Central memory CD8-positive, alpha-beta T cell (primary cell): Measurements from ENCODE around the gene ZNF423.
"Not testable (repeated sequence)": the region's sequence is repeated elsewhere in the genome, so short reads cannot be mapped to it uniquely, and the experiment has no call there.

ENCODE experiments used
- ATAC-seq: fragments of 150-1000 bp; cut with Tn5 transposase; replicated peaks from 2 replicates; pipeline ENCODE4 v1.10.0; 2022; ENCODE audit warnings: mild to moderate bottlenecking, moderate FRiP score, moderate number of reproducible peaks; ENCODE audit not compliant: poor library complexity, severe bottlenecking; ENCODE audit errors: extremely low read depth
- DNase-seq, 2 donors: peaks; one replicate each; pipeline ENCODE4 v3.0.0; 2021; ENCODE audit warnings: low spot score in 2 of 2
- H3K27ac Mint-ChIP-seq: one replicate; pipeline ENCODE4 v1.8.0; 2022; ENCODE audit warnings: low read depth, mild to moderate bottlenecking, moderate library complexity, mixed read lengths
- H3K27me3 Mint-ChIP-seq: one replicate; pipeline ENCODE4 v1.8.0; 2022; ENCODE audit warnings: mixed read lengths
- H3K36me3 Mint-ChIP-seq: one replicate; pipeline ENCODE4 v1.8.0; 2022; ENCODE audit warnings: mild to moderate bottlenecking, moderate library complexity, mixed read lengths; ENCODE audit not compliant: insufficient read depth
- H3K4me1 Mint-ChIP-seq: one replicate; pipeline ENCODE4 v1.8.0; 2022; ENCODE audit warnings: mixed read lengths
- H3K4me3 Mint-ChIP-seq: one replicate; pipeline ENCODE4 v1.8.0; 2022; ENCODE audit warnings: mild to moderate bottlenecking, moderate library complexity, mixed read lengths
- H3K9me3 Mint-ChIP-seq: one replicate; pipeline ENCODE4 v1.8.0; 2022; ENCODE audit warnings: mixed read lengths

The ZNF423 gene

DNA sequence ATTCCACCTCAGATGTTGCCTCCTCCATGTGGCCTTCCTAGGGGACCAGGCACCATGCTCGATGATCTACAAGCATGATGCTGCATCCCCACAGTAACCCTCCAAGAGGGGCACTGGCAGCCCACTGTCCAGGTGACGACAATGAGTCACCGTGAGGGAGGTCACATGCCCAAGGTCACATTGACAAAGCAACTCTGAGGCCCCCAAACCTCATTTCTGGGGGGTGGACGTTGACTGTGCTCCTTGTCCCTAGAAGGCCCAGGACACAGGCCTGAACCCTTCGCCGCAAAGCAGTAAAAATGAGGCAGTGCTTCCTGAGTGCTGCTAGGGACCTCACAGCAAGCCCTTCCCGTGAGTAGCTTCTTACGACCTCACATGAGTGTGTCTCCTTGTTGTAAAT lies 345.8 kb downstream of the ZNF423 start:
- Mint-ChIP-seq H3K27me3 (no peaks in the 10 kb centered on the region), H3K4me3 (no peak overlapping the region), H3K4me1 (no peaks in the 10 kb centered on the region), H3K36me3 (peaks cover 2% of the 10 kb centered on the region), H3K27ac (no peak overlapping the region), H3K9me3 (no peaks in the 10 kb centered on the region)
- DNase-seq (no peak), ATAC-seq (no peak)

GRCh38 chr16:49506058-49507013 lies 349.6 kb downstream of the ZNF423 start:
- not testable (repeated sequence) for H3K4me1 Mint-ChIP-seq, H3K27ac Mint-ChIP-seq, H3K9me3 Mint-ChIP-seq, H3K27me3 Mint-ChIP-seq, H3K36me3 Mint-ChIP-seq, ATAC-seq, DNase-seq, H3K4me3 Mint-ChIP-seq

GRCh38 chr16:49505556-49505955 lies 350.4 kb downstream of the ZNF423 start:
- DNase-seq (no peak), ATAC-seq (no peak)
- H3K4me3 Mint-ChIP-seq, result no peak overlapping the region
- H3K27me3 Mint-ChIP-seq, result no peaks in the 10 kb centered on the region
- no peaks in the 10 kb centered on the region for H3K4me1 Mint-ChIP-seq
- H3K36me3 Mint-ChIP-seq, result no peaks in the 10 kb centered on the region
- no peak overlapping the region for H3K27ac Mint-ChIP-seq
- H3K9me3 Mint-ChIP-seq, result no peaks in the 10 kb centered on the region

DNA sequence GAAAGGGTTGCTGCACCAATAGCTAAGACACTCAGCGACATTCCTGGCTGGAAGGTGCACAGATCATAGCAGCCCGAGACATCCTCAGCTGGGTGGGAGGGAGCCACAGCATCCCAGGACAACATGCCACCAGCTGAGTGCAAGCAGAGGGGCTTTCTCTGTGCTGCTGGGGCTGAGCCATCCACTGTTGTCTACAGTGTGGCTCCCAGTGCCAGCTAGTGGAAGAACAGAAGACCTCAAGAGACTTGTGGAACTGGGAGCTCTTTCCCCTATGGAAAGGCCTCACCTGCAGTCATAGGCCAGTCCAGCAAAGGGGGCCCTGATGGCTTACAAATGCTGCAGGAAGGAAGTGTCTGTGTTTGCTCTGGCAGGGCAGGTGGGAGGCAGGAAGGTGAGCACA lies 351.3 kb downstream of the ZNF423 start:
- DNase-seq (no peak), ATAC-seq (no peak)
- no peaks in the 10 kb centered on the region for H3K9me3 Mint-ChIP-seq

DNA sequence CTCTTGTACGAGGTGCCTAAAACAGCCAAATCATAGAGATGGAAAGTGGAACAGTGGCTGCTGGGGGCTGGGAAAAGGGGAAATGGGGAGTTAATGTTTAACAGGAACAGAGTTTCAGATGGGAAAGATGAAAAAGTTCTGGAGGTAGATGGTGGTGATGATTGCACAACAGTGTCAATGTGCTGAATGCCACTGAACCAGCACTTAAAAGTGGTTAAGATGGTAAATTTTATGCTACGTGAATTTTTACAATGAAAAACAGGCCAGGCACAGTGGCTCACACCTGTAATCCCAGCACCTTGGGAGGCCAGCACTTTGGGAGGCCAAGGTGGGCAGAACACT lies 351.9 kb downstream of the ZNF423 start:
- Mint-ChIP-seq H3K9me3 (no peaks in the 10 kb centered on the region), H3K27me3 (no peaks in the 10 kb centered on the region), H3K27ac (no peak overlapping the region), H3K36me3 (no peaks in the 10 kb centered on the region), H3K4me1 (no peaks in the 10 kb centered on the region), H3K4me3 (no peak overlapping the region)
- ATAC-seq, result no peak
- DNase-seq, result no peak

More for the DNA sequence above, 351.3 kb downstream of the ZNF423 start:
- Mint-ChIP-seq H3K27ac (no peak overlapping the region), H3K36me3 (no peaks in the 10 kb centered on the region), H3K4me3 (no peak overlapping the region), H3K27me3 (no peaks in the 10 kb centered on the region), H3K4me1 (no peaks in the 10 kb centered on the region)

DNA sequence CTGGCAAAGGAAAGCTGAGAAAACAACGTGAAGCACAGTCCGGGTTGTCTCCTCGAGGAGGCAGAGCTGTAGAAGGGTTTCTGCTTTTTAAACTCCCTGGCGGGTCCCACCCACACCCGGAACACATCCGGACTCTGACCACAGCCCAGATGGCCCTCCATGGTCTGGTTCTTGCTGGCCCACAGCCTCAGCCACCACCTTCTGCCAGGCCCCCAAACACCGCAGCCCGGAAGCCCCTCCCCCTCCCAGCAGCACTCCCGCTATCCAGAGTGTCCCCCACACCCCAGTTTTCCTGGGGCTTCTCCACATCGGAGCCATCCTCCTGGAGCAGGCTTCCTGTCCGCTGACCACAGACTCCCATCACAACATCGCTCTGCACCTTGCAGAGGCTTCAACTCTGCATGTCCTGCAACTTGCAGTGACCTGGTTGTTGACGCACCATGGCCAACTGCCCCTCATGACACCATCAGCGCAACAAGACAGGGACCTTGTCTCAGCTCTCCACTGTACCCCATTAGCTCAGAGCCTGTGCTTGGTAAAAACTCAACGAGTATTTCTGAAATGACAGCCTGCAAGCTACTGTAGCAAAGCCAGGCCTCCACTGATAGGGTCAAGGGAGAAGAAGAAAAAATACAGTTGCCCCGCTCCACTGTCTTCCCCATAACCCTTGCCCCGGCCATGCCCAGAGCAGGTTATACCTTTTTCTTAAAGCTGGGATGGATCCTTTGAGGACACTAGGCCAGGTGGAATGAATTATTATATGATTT lies 352.5 kb downstream of the ZNF423 start:
- Mint-ChIP-seq H3K4me3 (no peak overlapping the region), H3K9me3 (no peaks in the 10 kb centered on the region), H3K36me3 (no peaks in the 10 kb centered on the region), H3K27ac (no peak overlapping the region), H3K27me3 (no peaks in the 10 kb centered on the region), H3K4me1 (no peaks in the 10 kb centered on the region)
- DNase-seq, result no peak
- no peak for ATAC-seq

- Mint-ChIP-seq H3K4me1 (no peaks in the 10 kb centered on the region), H3K4me3 (no peak overlapping the region), H3K27ac (no peak overlapping the region), H3K36me3 (no peaks in the 10 kb centered on the region), H3K9me3 (no peaks in the 10 kb centered on the region), H3K27me3 (no peaks in the 10 kb centered on the region)
- ATAC-seq (no peak), DNase-seq (no peak)
Measured at GRCh38 chr16:49502136-49502881, 353.6 kb downstream of the ZNF423 start.

- Mint-ChIP-seq H3K4me1 (no peaks in the 10 kb centered on the region), H3K36me3 (no peaks in the 10 kb centered on the region), H3K9me3 (no peaks in the 10 kb centered on the region), H3K27me3 (no peaks in the 10 kb centered on the region), H3K27ac (no peak overlapping the region), H3K4me3 (no peak overlapping the region)
- DNase-seq (no peak), ATAC-seq (no peak)
Measured at GRCh38 chr16:49499869-49500610, 355.9 kb downstream of the ZNF423 start.

DNA sequence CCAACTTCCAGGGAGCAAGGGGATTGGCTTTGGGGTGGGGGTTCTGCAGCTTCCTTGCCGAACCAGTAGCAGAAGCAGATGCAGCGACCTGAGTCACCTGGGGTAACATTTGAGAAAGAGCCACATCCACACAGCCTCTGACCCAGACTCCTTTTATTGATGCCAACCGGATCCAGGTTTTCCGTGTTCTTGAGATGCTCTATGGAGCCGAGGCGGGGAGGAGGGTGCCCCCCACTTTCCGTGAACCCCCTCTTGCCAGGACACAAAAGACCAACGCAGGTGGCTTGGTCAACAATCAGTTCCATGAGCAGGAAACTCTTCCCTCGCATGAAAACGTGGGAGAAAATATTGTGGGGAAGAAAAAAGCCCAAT lies 356.5 kb downstream of the ZNF423 start:
- DNase-seq (no peak), ATAC-seq (no peak)
- no peaks in the 10 kb centered on the region for H3K4me1 Mint-ChIP-seq
- no peaks in the 10 kb centered on the region for H3K36me3 Mint-ChIP-seq
- no peak overlapping the region for H3K27ac Mint-ChIP-seq
- no peaks in the 10 kb centered on the region for H3K27me3 Mint-ChIP-seq
- H3K9me3 Mint-ChIP-seq, result no peaks in the 10 kb centered on the region
- no peak overlapping the region for H3K4me3 Mint-ChIP-seq

- Mint-ChIP-seq H3K9me3 (no peaks in the 10 kb centered on the region), H3K36me3 (no peaks in the 10 kb centered on the region), H3K27ac (no peak overlapping the region), H3K4me3 (no peak overlapping the region), H3K4me1 (no peaks in the 10 kb centered on the region), H3K27me3 (no peaks in the 10 kb centered on the region)
- ATAC-seq (no peak), DNase-seq (no peak)
Measured at GRCh38 chr16:49498666-49499413, 357.1 kb downstream of the ZNF423 start.

- Mint-ChIP-seq H3K36me3 (no peaks in the 10 kb centered on the region), H3K9me3 (no peaks in the 10 kb centered on the region), H3K27me3 (no peaks in the 10 kb centered on the region), H3K4me3 (no peak overlapping the region), H3K27ac (no peak overlapping the region), H3K4me1 (no peaks in the 10 kb centered on the region)
- no peak for ATAC-seq
- DNase-seq, result no peak
Measured at GRCh38 chr16:49498264-49498663, 357.6 kb downstream of the ZNF423 start.
